ENCODE measurements around the gene SCRN1. TPM values are rescaled to one million over a fixed set of nuclear protein-coding genes. Genes with fewer than 3 reads are reported as not detected.

SCRN1 gene
- total and polyA plus RNA-seq, 2 of the 4 experiments (the other 2 are of a cell fraction) = 57.1 to 124 TPM

GRCh38 chr7:29924684-29925083, 64.9 kb downstream of the SCRN1 start:
- peaks cover 3 to 14% of the 10 kb centered on the region in 2 experiments; a peak in 3 of 4 replicates for H3K79me1 ChIP-seq (ENCODE audit: low read depth in 1 of 2, low read length in 2 of 2)
- H3K9me1 ChIP-seq (ENCODE audit: insufficient read depth, low read length) = no peaks in the 10 kb centered on the region
- H4K91ac ChIP-seq (ENCODE audit: insufficient read depth, low read depth, low read length) = no peak overlapping the region
- no peaks in the 10 kb centered on the region for H3K27me3 ChIP-seq (ENCODE audit: control insufficient read depth, insufficient read depth, low read length)
- H3K18ac ChIP-seq (ENCODE audit: low read depth, low read length) = no peak overlapping the region
- DNase-seq (no peak), ATAC-seq (ENCODE audit: low read depth) (no peak)
- WGBS, 2 experiments (ENCODE audit: extremely low coverage in 2 of 2, insufficient read length in 1 of 2) = 80% methylated on average over 1 of the region's 2 CpGs; no CpG with 5 or more reads in 1 of the 2 experiments
- H3K4ac ChIP-seq (ENCODE audit: low read depth, low read length) = no peak overlapping the region
- H4K8ac ChIP-seq (ENCODE audit: low read depth in 2 of 2, low read length in 2 of 2) = no peak overlapping the region
- no peak overlapping the region for H2AK9ac ChIP-seq (replicated peaks; ENCODE audit: low read depth, low read length, poor library complexity)
- no TSS peak for BruUV-seq (replicated peaks)
- H3K27ac ChIP-seq (ENCODE audit: insufficient read depth, low read length) = no peak overlapping the region
- no peak overlapping the region for H3K4me2 ChIP-seq (ENCODE audit: low read depth, low read length)
- H3K4me3 ChIP-seq (ENCODE audit: insufficient read depth, low read depth, low read length) = no peak overlapping the region
- ChIA-PET CTCF (interaction anchor here (1.4 kb wide), 1 partner anchor 175 kb away, joined by 3 read pairs; no protein-coding TSS in a partner anchor), POLR2A (ENCODE audit: unreplicated experiment) (no interaction called here)
- H2AK5ac ChIP-seq (ENCODE audit: low read depth, low read length) = no peak overlapping the region
- H3K4me1 ChIP-seq (ENCODE audit: control insufficient read depth, insufficient read depth, low read length) = no peaks in the 10 kb centered on the region
- no peak overlapping the region for H3K23ac ChIP-seq (ENCODE audit: low read depth, low read length)
- in situ Hi-C loops (cut with MboI; ENCODE audit: low sequenced_read_pairs) (no loop called here), dilution Hi-C loops (cut with HindIII; ENCODE audit: low sequenced_read_pairs, unreplicated experiment) (no loop called here), intact Hi-C loops (cut with micrococcal nuclease) (loop anchor here (5.0 kb wide), 1 partner anchor 287 kb away; no protein-coding TSS in a partner anchor)
- no peaks in the 10 kb centered on the region for H3K9me3 ChIP-seq (ENCODE audit: control insufficient read depth, insufficient read depth, low read length)
- H3K14ac ChIP-seq (replicated peaks; ENCODE audit: low read depth, low read length) = no peak overlapping the region
- H3K56ac ChIP-seq (ENCODE audit: extremely low read depth, insufficient read depth, low read length) = no peak overlapping the region
- no peak overlapping the region for H2BK15ac ChIP-seq (ENCODE audit: low read depth, low read length)
- no peak overlapping the region for H2BK120ac ChIP-seq (ENCODE audit: low read depth, low read length)
- peaks cover 5% of the 10 kb centered on the region; the same call in 1 of the 2 replicates for H4K20me1 ChIP-seq (ENCODE audit: insufficient read depth, low read length)
- TF ChIP-seq CEBPB (IDR thresholded peaks at IDR 0.05; ENCODE audit: low read depth, low read length) (no peak), BHLHE40 (IDR thresholded peaks at IDR 0.05; ENCODE audit: low read depth, low read length) (no peak), SMC3 (IDR thresholded peaks at IDR 0.05; ENCODE audit: low read depth, low read length) (no peak), NFE2L2 (IDR thresholded peaks at IDR 0.05; ENCODE audit: low read depth, low read length) (no peak), FOS (IDR thresholded peaks at IDR 0.05; ENCODE audit: low read depth, low read length) (no peak), CHD1 (IDR thresholded peaks at IDR 0.05; ENCODE audit: low read depth, low read length) (no peak), MXI1 (IDR thresholded peaks at IDR 0.05; ENCODE audit: borderline replicate concordance, low read depth, low read length) (no peak), CTCF (conservative IDR thresholded peaks at IDR 0.05; ENCODE audit: low read depth, low read length) (no peak), RCOR1 (IDR thresholded peaks at IDR 0.05; ENCODE audit: insufficient replicate concordance, low read length) (no peak), MAZ (IDR thresholded peaks at IDR 0.05; ENCODE audit: borderline replicate concordance, low read depth, low read length) (no peak), MAFK (IDR thresholded peaks at IDR 0.05; ENCODE audit: low read depth, low read length) (no peak), POLR2A (IDR thresholded peaks at IDR 0.05; ENCODE audit: low read depth, low read length) (no peak)
- TF ChIP-seq, protein P1, sequence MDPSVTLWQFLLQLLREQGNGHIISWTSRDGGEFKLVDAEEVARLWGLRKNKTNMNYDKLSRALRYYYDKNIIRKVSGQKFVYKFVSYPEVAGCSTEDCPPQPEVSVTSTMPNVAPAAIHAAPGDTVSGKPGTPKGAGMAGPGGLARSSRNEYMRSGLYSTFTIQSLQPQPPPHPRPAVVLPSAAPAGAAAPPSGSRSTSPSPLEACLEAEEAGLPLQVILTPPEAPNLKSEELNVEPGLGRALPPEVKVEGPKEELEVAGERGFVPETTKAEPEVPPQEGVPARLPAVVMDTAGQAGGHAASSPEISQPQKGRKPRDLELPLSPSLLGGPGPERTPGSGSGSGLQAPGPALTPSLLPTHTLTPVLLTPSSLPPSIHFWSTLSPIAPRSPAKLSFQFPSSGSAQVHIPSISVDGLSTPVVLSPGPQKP (IDR thresholded peaks at IDR 0.05; ENCODE audit: borderline replicate concordance, low read depth, low read length) = no peak
- H2AFZ ChIP-seq (replicated peaks; ENCODE audit: low read length, poor library complexity) = no peak overlapping the region
- H3K9ac ChIP-seq (ENCODE audit: low read depth, low read length) = no peak overlapping the region
- no peak overlapping the region for H2BK5ac ChIP-seq (ENCODE audit: low read depth, low read length, poor library complexity, severe bottlenecking)
- H2BK20ac ChIP-seq (ENCODE audit: low read depth, low read length) = no peak overlapping the region
- H4K5ac ChIP-seq (ENCODE audit: low read depth, low read length) = no peak overlapping the region
- H3K36me3 ChIP-seq (ENCODE audit: control insufficient read depth, insufficient read depth, low read length) = peaks cover 49% of the 10 kb centered on the region

Measured in IMR-90 (cell line).